K562 (cell line): Measurements from ENCODE around the gene EMP2. TPM values are rescaled to one million over a fixed set of nuclear protein-coding genes. Genes with fewer than 3 reads are reported as not detected.
A peak's percentile ranks its signal among the peaks of the same experiment; 100 is the strongest.

ENCODE experiments used
- GATA2 ChIP-seq: sonication (generic); formaldehyde crosslinking; IDR thresholded peaks from 2 replicates; pipeline ENCODE4 v1.4.0; 2020; ENCODE audit warnings: mild to moderate bottlenecking, missing genetic modification reagents
- HIVEP1 ChIP-seq: fragments of 250-450 bp; sonication (Bioruptor Pico); IDR thresholded peaks from 2 replicates; pipeline ENCODE4 v1.4.0; 2020; ENCODE audit warnings: mild to moderate bottlenecking
- MAFF ChIP-seq: IDR thresholded peaks from 2 replicates; pipeline ENCODE4 v1.6.1; 2012; ENCODE audit warnings: low read length, improper control_type of control experiment
- MAFK ChIP-seq: IDR thresholded peaks from 2 replicates; pipeline ENCODE4 v1.6.1; 2011; ENCODE audit warnings: low read length, improper control_type of control experiment
- MAZ ChIP-seq, 2 experiments: fragments of 450-650 bp in 1 of 2; sonication (generic) in 1 of 2; formaldehyde crosslinking; IDR thresholded peaks in 1 of 2; conservative IDR thresholded peaks in 1 of 2; 2 replicates each; pipeline versions ENCODE4 v1.4.0 to v1.5.0; 2020; ENCODE audit warnings: mild to moderate bottlenecking in 1 of 2, missing genetic modification reagents in 1 of 2
- MYBL2 ChIP-seq, 2 experiments: fragments of 450-650 bp in 1 of 2; sonication (generic) in 1 of 2; formaldehyde crosslinking in 1 of 2; IDR thresholded peaks; 2 replicates each; pipeline versions ENCODE4 v1.6.1 to v1.8.1; 2017 to 2022; ENCODE audit warnings: borderline replicate concordance in 1 of 2, inconsistent platforms in 1 of 2, low read depth in 1 of 2, mild to moderate bottlenecking in 1 of 2, missing genetic modification reagents in 1 of 2, moderate library complexity in 1 of 2
- PCBP1 ChIP-seq: fragments of 200-400 bp; formaldehyde crosslinking; IDR thresholded peaks from 2 replicates; pipeline ENCODE4 v1.6.1; 2018; ENCODE audit warnings: mild to moderate bottlenecking, low read depth, low read length; ENCODE audit not compliant: poor library complexity, severe bottlenecking
- RNF219 ChIP-seq: fragments of 250-450 bp; sonication (Bioruptor Pico); IDR thresholded peaks from 2 replicates; pipeline ENCODE4 v1.5.0; 2022; ENCODE audit warnings: mild to moderate bottlenecking
- RREB1 ChIP-seq: fragments of 250-450 bp; sonication (Bioruptor Pico); IDR thresholded peaks from 2 replicates; pipeline ENCODE4 v1.4.0; 2020
- SFPQ ChIP-seq: fragments of 200-400 bp; formaldehyde crosslinking; IDR thresholded peaks from 2 replicates; pipeline ENCODE4 v1.6.1; 2017; ENCODE audit warnings: mild to moderate bottlenecking, low read depth, low read length, moderate library complexity
- TARDBP ChIP-seq: fragments of 450-650 bp; IDR thresholded peaks from 2 replicates; pipeline ENCODE4 v1.6.1; 2016
- ZNF561 ChIP-seq: fragments of 450-650 bp; formaldehyde crosslinking; conservative IDR thresholded peaks from 2 replicates; pipeline ENCODE4 v1.4.0; 2020; ENCODE audit warnings: mild to moderate bottlenecking, moderate library complexity
- polyA plus RNA-seq, 8 experiments: library from polyadenylated mRNA; depleted of rRNA in 4 of 8; stranded (reverse) in 5 of 8; unstranded in 3 of 8; fragments of >200 nt; fragmentation: Nextera tagmentation in 2 of 8; fragmentation: Illumina TruSeq in 1 of 8; extraction: Ambion mirVana in 2 of 8; extraction: Trizol in 1 of 8; gene quantifications; 2 replicates each; pipeline versions ENCODE4 v1.2.1 to v1.2.3, GENCODE V29; 2011 to 2014; ENCODE audit warnings: inconsistent platforms in 1 of 8, missing spikeins in 1 of 8
- total RNA-seq, 7 experiments: library from RNA; depleted of rRNA in 6 of 7; stranded (reverse); fragments of >200 nt in 6 of 7; fragmentation: Illumina TruSeq in 2 of 7; extraction: Trizol in 2 of 7; gene quantifications; 2 replicates each; pipeline versions ENCODE4 v1.2.1 to v1.2.3, GENCODE V29; 2011 to 2021; ENCODE audit warnings: low replicate concordance in 1 of 7

EMP2 gene
- total and polyA plus RNA-seq, 9 of the 15 experiments (the other 6 are each of a cell fraction or from before 2014, with no cell fraction given), result 0.73 to 6.2 (median 3.1) TPM

- TF ChIP-seq SFPQ (no peak), MYBL2 (IDR thresholded peaks at IDR 0.05; ENCODE audit: low read depth) (no peak), MYBL2 (CRISPR knock-in tag; IDR thresholded peaks at IDR 0.05; ENCODE audit: borderline replicate concordance) (no peak), HIVEP1 (CRISPR knock-in tag) (no peak), GATA2 (CRISPR knock-in tag) (no peak), MAFF (no peak), PCBP1 (no peak), MAFK (no peak), RNF219 (CRISPR knock-in tag) (no peak), MAZ (CRISPR knock-in tag; conservative IDR thresholded peaks at IDR 0.05 in 1 of 2, IDR thresholded peaks at IDR 0.05 in 1 of 2) (no peak), RREB1 (CRISPR knock-in tag) (no peak), ZNF561 (CRISPR knock-in tag) (peak; percentile 78), TARDBP (no peak)
Measured at GRCh38 chr16:10495031-10495345, 85.4 kb downstream of the EMP2 start (continued).
